A172 (cell line): ENCODE results near the gene CLIP3. TPM values are rescaled to one million over a fixed set of nuclear protein-coding genes. Genes with fewer than 3 reads are reported as not detected.
A peak's percentile ranks its signal among the peaks of the same experiment; 100 is the strongest.
"Not testable (repeated sequence)": the region's sequence is repeated elsewhere in the genome, so short reads cannot be mapped to it uniquely, and the experiment has no call there.

ENCODE experiments used
- DNase-seq: peaks from one replicate; pipeline ENCODE4 v3.0.0-alpha.2; 2015; ENCODE audit warnings: low spot score
- total RNA-seq: library from RNA; depleted of rRNA; stranded (reverse); fragments of >200 nt; shearing (Covaris generic); gene quantifications from 2 replicates; pipeline ENCODE4 v1.2.3, GENCODE V29; 2014

Gene CLIP3
- total RNA-seq, 1 experiment from 2014 or later: 6.7 TPM

DNA sequence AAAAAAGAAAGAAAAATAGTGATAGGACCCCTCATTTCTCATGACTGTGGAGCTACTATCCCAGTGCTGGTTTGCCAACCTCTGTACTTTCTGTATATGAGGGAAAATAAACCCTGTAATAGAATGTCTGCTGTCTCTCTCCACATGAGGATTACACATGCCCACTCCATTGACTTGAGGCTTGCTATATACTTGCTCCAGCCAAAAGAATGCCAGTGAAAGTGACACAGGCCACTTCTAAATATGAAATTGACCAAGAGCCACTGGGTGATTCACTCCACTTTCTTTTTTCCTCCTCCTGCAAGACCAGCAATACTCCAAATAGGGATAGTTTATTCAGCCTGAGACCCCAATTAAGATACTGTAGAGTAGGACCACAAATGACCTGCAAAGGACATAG is 15.2 kb upstream of the CLIP3 start:
- no peak for DNase-seq

DNA sequence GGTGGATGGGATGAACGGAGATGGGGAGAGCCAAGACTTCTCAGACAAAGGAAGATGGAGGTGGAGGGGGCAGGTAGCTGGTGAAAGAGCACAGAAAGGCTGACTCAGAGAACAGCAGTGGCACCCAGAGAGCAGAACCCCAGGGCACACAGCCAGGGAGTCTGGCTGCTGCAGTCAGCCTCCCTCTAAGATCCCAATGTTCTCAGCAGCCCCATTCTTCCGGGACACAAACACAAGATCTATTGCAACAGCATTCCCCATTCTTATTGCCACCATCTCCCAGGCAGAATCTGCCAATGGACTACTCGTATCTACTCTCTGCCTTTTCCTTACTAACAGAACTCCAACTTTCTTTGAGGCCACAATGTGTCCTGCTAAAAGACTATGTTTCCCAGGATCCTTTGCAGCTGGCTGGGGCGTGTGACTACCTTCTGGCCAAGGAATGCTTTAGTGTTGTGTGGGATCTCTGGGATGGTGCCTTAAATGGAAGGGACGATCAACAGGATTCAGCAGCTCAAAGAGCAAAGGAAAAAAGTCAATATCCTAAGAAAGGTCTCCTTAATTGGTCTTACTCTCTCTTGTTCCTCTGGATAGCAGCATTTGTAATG is 13.9 kb upstream of the CLIP3 start:
- DNase-seq: no peak

DNA sequence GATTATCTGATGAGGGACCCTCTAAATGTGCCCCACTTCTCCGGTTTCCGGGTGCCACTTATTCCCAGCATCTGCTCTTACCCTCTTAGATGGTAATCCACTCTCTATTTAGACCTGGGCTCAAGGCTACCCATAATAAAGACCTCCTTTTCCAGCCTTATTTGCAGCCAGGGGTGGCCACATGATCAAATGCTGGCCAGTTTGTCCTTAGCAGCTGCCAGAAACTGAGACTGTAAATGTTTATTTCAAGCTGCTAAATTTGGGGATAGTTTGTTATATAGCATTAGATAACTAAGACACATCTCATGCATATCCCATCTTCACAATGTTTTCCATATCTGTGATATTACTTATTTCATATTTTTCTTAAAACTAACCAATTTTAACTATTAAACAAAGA is 11.3 kb upstream of the CLIP3 start:
- DNase-seq: no peak

DNA sequence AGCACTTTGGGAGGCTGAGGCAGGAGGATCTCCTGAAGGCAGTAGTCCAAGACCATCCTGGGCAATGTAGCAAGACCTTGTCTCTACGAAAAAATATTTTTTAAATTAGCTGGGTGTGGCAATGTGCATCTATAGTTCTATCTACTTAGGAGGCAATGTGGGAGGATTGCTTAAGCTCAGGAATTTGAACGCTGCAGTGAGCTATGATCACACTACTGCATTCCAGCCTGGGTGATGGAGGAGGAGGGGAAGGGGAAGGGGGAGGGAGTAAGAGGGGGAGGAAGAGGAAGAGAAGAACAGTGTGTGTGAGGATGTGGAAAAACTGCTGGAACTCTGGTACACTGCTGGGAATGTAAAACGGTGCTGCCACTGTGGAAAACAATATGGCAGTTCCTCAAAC is 9.2 kb upstream of the CLIP3 start:
- peak; percentile 83 for DNase-seq

GRCh38 chr19:36041092-36041491 is 8.4 kb upstream of the CLIP3 start:
- DNase-seq: not testable (repeated sequence)

DNA sequence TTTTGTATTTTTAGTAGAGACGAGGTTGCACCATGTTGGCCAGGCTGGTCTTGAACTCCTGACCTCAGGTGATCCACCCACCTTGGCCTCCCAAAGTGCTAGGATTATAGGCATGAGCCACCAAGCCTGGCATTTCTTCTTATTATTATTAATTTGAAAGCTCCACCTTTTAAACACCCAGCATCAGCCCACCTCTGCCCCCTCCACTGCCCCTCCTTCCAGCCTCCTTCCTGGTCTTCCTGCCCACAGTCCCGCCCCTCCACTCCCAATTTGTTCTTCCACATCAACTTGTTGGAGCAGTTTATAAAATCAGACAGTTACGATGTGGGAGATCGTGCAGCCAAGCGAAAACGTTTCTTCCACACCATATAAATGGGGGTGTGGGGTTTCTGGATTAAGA is 7.8 kb upstream of the CLIP3 start:
- DNase-seq: no peak

DNA sequence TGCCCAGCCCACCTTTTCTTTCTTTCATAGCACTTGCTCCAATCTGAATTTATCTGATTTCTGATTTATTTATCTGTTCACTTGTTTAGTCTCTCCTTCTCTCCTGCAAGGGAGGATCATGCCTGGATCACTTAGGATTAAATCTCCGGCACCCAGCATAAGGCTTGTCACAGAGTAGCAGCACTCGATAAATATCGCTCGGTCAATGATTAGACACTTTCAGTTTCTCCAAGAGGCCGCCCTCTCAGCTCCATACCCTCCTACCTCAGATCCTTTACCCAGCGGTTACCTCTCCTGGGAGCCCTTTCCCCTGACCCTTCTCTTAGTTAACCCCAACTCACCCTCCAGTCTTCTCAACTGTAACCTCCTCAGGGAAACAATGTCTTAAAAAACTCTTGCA is 1.4 kb downstream of the CLIP3 start:
- DNase-seq: no peak

GRCh38 chr19:36030264-36031148 is 2.2 kb downstream of the CLIP3 start:
- DNase-seq: peak; percentile 72

- no peak for DNase-seq
These were observed 4.2 kb downstream of the CLIP3 start for GRCh38 chr19:36028313-36029041.

DNA sequence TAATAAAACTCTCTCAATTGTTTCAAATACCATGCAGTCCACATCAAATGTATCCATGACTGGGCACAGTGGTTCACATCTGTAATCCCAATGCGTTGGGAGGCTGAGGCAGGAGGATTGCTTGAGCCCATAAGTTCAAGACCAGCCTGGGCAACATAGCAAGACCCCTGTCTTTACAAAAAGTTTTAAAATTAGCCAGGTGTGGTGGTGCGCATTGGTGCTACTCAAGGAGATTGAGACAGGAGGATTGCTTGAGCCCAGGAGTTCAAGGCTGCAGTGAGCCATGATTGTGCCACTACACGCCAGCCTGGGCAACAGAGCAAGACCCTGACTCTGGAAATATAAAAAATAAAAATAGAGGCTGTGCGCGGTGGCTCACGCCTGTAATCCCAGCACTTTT is 5.0 kb downstream of the CLIP3 start:
- DNase-seq: no peak

DNA sequence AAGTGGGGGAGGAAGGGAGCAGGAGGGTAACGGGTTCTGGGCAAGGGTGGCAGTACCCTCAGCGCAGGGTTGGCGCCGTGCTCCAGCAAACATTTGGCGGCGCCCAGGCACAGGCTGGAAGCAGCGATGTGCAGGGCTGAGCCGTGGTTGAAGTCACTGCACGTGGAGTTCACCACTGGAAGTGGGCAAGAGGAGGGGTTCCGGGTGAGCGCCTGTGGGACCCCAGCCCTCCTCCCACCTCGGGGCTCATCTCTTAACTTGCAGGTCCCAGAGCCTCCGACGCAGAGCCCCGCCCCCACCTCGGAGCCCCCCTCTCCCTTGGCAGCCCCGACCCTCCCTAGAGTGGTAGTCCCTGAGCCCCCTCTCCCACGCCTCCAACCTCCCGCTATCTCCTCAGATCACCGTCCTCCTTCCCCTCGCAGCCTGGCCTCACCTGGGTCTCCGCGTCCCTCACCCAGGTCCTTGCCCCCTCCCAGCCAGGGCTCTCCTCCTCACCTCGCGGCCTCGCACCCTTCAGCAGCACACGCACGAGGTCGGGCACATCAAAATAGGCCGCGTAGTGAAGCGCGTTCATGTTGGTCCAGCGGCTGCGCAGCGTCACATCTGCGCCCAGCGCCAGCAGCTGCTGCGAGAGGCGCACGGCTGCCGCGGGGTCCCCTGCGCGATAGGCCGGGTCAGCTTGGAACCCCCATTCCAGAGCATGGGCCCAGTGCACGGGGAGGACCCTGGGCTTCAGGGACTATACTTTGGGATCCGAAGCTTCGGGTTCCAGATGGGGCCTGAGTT is 6.4 kb downstream of the CLIP3 start:
- no peak for DNase-seq

DNA sequence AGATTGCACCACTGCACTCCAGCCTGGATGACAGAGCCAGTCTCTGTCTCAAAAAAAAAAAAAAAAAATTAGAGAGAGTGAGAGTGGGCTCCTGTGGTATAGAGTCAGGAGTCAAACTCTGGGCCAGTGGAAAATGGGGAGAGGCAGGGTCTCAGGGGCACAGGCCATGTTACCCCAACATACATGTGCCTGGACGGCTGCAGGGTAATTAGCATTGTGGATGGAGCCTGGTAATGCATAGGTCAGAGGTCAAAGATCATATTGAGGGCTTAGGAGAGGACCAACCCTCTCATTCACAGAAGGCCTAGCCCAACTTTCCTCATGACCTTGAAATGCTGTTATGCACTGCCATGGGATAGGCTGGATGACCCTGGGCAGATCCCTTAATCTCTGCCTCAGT is 7.1 kb downstream of the CLIP3 start:
- DNase-seq: no peak

GRCh38 chr19:36023432-36023831 is 9.2 kb downstream of the CLIP3 start:
- no peak for DNase-seq

DNA sequence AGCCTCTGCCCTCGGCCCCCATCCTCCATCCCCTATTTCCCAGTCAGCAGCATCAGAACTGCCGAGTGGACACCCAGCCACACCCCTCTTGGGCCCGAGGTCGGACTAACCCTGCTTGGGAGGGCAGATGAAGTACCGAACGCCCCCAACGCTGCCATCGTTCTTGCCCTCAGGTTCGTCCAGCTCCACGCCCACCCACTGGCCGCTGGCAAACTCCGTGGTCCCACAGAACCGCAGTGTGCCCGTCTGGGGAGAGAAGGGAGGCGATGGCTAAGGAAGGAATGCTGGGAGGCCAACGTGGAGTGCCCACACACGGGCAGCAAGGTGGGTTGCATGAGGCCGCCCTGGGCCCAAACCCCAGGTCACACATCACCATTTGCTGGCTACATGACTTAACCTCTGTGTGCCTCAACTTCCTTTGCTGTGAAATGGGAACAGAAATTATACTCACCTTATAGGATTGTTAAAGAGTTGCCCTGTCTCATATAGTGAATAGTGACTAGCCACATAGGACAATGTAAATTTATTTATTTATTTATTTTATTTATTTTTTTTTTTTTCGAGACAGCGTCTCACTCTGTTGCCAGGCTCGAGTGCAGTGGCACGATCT is 13.5 kb downstream of the CLIP3 start:
- no peak for DNase-seq

DNA sequence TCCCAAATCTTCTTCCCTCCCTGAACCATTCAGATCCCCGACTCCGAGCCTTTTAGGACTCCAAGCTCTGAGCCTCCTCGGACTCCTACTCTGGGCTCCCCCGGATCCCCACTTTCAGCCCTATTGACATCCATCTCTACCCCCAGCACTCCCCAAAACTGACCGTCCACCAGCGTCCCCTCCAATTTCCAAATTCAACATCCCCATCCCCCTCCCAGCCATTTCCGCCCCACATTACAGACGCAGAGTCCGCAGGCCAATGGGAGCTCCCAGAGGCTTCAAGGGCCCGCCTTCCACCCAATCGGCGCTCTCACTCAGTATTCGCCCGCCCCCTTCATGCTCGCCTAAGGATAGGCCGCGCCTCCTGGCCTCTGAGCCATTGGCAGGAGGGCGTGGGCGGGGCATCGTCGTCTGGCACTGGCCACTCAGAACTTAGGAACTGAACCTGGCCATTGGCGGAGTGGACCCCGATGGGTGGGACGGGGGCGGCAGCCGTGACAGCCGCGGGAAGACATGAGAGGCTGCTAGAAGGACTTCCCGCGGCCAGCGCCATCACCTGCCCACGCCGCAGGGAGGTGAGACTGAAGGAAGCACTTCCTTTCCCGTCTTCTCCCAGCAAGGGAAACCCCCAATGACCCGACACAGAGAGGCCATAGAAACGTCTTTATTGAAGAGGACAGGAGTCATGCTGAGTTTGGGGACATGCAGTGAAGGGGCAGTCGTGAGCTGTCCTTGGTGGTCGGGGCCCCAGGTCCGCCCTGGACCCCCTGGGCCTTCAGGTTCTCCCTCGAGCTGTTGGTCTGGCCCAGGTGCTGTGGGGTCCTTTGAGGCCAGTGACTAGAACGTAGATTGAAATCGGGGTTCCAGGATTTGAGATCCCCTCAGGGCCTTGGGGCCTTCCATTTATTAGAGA is 18.4 kb downstream of the CLIP3 start, which contains the start of gene ALKBH6:
Gene ALKBH6, minus strand, starts transcription at position 202 of the 913 bp plus-strand sequence. CDS start 816 bp downstream, outside the sequence.
- peak; percentile 99 for DNase-seq

DNA sequence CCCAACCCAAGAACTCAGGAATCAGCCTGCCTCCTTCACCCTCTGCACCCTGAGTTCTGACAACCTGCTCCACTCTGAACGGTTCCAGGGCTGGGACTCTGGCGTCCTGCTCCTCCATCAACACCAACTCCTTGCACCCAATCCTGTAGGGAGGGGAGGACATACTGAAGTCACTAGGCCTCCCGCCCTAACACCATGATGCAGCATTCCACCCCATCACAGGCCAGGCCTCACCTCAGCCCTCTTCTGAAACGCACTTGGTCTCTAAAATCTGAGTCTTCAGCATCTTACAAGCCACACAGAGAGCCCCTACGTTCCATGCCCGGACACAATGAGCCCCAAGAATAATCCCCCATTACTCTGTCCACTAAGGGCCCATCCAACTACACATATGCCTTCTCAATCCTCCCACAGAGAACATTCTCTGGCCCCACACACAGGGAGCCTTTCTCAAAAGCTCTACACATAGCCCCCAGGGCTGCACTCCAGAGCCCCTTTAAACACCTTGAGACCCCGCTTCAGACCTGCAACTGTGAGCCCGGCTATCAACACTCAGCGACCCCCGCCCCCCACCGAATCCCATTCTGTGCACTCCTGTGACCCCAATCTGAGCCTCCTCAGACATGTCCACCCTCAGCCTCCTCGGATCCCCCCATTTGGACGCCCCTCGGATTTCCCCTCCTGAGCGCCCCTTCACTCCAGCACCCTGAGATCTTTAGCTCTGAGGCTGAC is 19.2 kb downstream of the CLIP3 start:
- no peak for DNase-seq

- DNase-seq: no peak
These were observed 22.3 kb downstream of the CLIP3 start for GRCh38 chr19:36010402-36010801.

DNA sequence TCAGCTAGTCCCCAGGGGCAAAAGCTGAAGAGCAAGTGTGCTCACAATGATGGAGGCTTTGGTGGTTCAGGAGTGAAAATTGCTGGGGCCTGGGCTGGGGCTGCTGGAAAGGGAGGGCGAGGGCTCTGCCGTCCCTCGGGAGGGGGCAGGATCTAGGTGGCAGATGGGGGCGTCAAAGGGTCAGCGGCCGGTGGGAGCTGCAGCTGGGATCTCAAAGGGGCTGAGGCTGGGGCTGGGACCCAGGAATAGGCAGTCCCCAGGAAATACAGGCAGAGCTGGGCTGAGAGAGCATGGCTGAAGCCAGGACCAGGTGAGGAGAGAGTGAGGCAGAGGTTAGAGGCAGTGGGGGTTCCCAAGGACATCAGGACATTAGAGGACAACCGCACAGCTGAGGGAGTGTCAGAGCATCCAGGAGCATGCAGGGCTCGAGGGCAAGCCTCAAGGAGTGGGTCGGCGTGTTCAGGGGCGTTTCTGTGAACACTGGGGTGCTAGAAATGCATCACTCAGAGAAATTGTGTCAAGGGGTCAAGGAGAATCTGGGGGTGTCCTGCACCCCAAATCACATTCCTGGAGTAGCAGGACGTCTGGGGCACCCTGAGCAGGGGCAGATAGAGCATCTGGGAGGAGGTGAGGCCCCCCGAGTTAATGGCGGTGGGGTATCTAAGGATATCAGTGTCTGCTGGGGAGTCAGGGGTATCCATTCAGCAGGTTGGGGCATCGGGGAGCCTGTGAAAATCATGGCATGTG is 22.9 kb downstream of the CLIP3 start:
- no peak for DNase-seq

DNA sequence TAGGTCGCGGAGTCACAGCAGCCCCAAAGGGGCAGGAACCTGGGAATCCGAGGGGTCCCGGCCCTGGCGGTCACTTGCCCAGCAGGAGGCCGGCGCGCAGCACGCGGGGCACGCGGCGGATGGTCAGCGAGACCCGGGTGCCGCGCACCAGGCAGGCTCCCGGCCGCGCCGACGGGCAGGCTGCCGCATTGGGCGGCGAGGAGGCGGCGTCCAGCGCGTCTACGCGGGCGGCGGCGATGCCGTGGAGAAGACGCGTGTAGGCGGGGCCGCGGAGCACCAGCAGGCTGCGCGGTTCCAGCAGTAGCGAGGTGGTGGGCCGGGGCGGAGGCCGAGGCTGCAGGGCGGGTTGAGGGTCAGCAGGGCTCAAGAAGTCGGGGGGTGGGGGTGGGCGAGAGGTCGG is 23.5 kb downstream of the CLIP3 start:
- no peak for DNase-seq
